ENCODE results near the gene ALK. TPM values are rescaled to one million over a fixed set of nuclear protein-coding genes. Genes with fewer than 3 reads are reported as not detected.

Gene ALK
- total RNA-seq, 1 donor from 2014 or later = not detected

GRCh38 chr2:29405707-29406106, 515.7 kb downstream of the ALK start:
- no peak for TF ChIP-seq CTCF (IDR thresholded peaks at IDR 0.05; ENCODE audit: unreplicated experiment)
- H3K27ac Mint-ChIP-seq = no peak overlapping the region
- peaks cover 11% of the 10 kb centered on the region for H3K27me3 Mint-ChIP-seq
- H3K36me3 Mint-ChIP-seq (ENCODE audit: insufficient read depth) = no peaks in the 10 kb centered on the region
- H3K4me3 Mint-ChIP-seq (ENCODE audit: low read depth) = no peak overlapping the region
- no peak for DNase-seq (ENCODE audit: low spot score, unreplicated experiment)
- H3K9me3 Mint-ChIP-seq (ENCODE audit: low read depth) = no peaks in the 10 kb centered on the region
- peaks cover 9% of the 10 kb centered on the region for H3K4me1 Mint-ChIP-seq (ENCODE audit: low read depth)

GRCh38 chr2:29405266-29405665, 516.1 kb downstream of the ALK start:
- DNase-seq (ENCODE audit: low spot score, unreplicated experiment) = no peak
- Mint-ChIP-seq H3K27ac (no peak overlapping the region), H3K36me3 (ENCODE audit: insufficient read depth) (no peaks in the 10 kb centered on the region), H3K27me3 (peaks cover 11% of the 10 kb centered on the region), H3K9me3 (ENCODE audit: low read depth) (no peaks in the 10 kb centered on the region), H3K4me3 (ENCODE audit: low read depth) (no peak overlapping the region), H3K4me1 (ENCODE audit: low read depth) (peaks cover 9% of the 10 kb centered on the region)
- no peak for TF ChIP-seq CTCF (IDR thresholded peaks at IDR 0.05; ENCODE audit: unreplicated experiment)

- Mint-ChIP-seq H3K9me3 (ENCODE audit: low read depth) (no peaks in the 10 kb centered on the region), H3K4me1 (ENCODE audit: low read depth) (peaks cover 10% of the 10 kb centered on the region), H3K4me3 (ENCODE audit: low read depth) (no peak overlapping the region), H3K27me3 (peaks cover 3% of the 10 kb centered on the region), H3K27ac (no peak overlapping the region), H3K36me3 (ENCODE audit: insufficient read depth) (no peaks in the 10 kb centered on the region)
- TF ChIP-seq CTCF (IDR thresholded peaks at IDR 0.05; ENCODE audit: unreplicated experiment) = no peak
- DNase-seq (ENCODE audit: low spot score, unreplicated experiment) = no peak
These were observed 519.4 kb downstream of the ALK start for GRCh38 chr2:29401994-29402393.

GRCh38 chr2:29400930-29401653, 520.3 kb downstream of the ALK start:
- Mint-ChIP-seq H3K36me3 (ENCODE audit: insufficient read depth) (no peaks in the 10 kb centered on the region), H3K27ac (no peak overlapping the region), H3K4me3 (ENCODE audit: low read depth) (no peak overlapping the region), H3K9me3 (ENCODE audit: low read depth) (no peaks in the 10 kb centered on the region), H3K27me3 (peaks cover 3% of the 10 kb centered on the region), H3K4me1 (ENCODE audit: low read depth) (peaks cover 10% of the 10 kb centered on the region)
- DNase-seq (ENCODE audit: low spot score, unreplicated experiment) = no peak
- TF ChIP-seq CTCF (IDR thresholded peaks at IDR 0.05; ENCODE audit: unreplicated experiment) = no peak

- DNase-seq (ENCODE audit: low spot score, unreplicated experiment) = no peak
- no peak overlapping the region for H3K4me3 Mint-ChIP-seq (ENCODE audit: low read depth)
These were observed 522.8 kb downstream of the ALK start for GRCh38 chr2:29398384-29399237.

More at GRCh38 chr2:29398384-29399237, 522.8 kb downstream of the ALK start:
- H3K27ac Mint-ChIP-seq = no peak overlapping the region
- no peaks in the 10 kb centered on the region for H3K36me3 Mint-ChIP-seq (ENCODE audit: insufficient read depth)
- H3K4me1 Mint-ChIP-seq (ENCODE audit: low read depth) = peaks cover 1% of the 10 kb centered on the region
- peaks cover 17% of the 10 kb centered on the region for H3K27me3 Mint-ChIP-seq
- H3K9me3 Mint-ChIP-seq (ENCODE audit: low read depth) = no peaks in the 10 kb centered on the region
- no peak for TF ChIP-seq CTCF (IDR thresholded peaks at IDR 0.05; ENCODE audit: unreplicated experiment)
